ENCODE measurements around the gene TRH. TPM values are rescaled to one million over a fixed set of nuclear protein-coding genes. Genes with fewer than 3 reads are reported as not detected.

The TRH gene
- total RNA-seq, 2 experiments from 2014 or later, result not detected

DNA sequence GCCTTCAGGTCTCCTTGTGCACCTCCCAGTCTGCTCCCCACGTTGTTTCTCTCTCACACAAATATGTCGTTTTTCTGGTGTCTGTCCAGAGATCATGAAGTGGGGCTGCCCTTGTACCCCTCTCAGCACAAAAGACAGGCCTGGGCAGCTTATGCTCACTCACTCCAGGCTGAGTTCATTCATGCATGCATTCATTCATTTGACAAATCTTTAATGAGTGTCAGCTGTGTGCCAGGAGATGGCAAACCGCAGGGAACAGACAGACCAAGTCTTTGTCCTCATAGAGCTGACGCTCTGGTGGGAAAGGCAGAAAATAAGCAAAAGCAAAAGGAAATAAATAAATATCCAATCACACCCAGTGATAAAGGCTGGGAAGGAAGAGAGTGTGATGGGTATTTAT is 7.6 kb upstream of the TRH start:
- no peak for ATAC-seq
- intact Hi-C loops (cut with DNase I, micrococcal nuclease), result no loop called here
- ChIA-PET CTCF (no interaction called here), POLR2A (no interaction called here)
- Mint-ChIP-seq H3K4me3 (no peak overlapping the region), H3K36me3 (ENCODE audit: low read depth) (no peaks in the 10 kb centered on the region), H3K27me3 (peaks cover 9% of the 10 kb centered on the region), H3K27ac (no peak overlapping the region), H3K9me3 (ENCODE audit: low read depth) (no peaks in the 10 kb centered on the region), H3K4me1 (no peaks in the 10 kb centered on the region)
- DNase-seq, result no peak

DNA sequence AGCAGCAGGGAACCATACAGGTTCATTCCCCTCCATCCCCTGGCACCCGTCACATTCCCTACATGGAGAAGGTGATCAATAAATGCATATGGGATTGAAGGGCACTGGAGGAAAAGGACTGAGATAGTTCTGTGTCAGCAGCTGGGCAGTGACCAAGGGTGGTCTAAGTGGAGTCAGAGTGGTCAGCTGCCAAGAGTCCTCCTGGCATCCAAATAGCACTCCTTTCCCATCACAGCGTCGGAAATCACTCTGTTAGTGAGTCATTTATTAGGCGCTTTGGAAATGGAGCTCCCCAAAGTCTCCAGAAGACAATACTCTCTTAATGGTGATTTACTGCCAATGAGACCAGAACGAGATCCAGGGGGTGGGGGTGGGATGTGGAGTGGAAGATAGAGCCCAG is 6.8 kb upstream of the TRH start:
- Mint-ChIP-seq H3K9me3 (ENCODE audit: low read depth) (no peaks in the 10 kb centered on the region), H3K27me3 (peaks cover 15% of the 10 kb centered on the region), H3K27ac (no peak overlapping the region), H3K4me3 (no peak overlapping the region), H3K4me1 (no peaks in the 10 kb centered on the region), H3K36me3 (ENCODE audit: low read depth) (no peaks in the 10 kb centered on the region)
- intact Hi-C loops (cut with DNase I, micrococcal nuclease), result no loop called here
- DNase-seq (no peak), ATAC-seq (no peak)
- ChIA-PET POLR2A (no interaction called here), CTCF (interaction anchor here (0.7 kb wide), 1 partner anchor 72 kb away, joined by 3 read pairs; no protein-coding TSS in a partner anchor)

DNA sequence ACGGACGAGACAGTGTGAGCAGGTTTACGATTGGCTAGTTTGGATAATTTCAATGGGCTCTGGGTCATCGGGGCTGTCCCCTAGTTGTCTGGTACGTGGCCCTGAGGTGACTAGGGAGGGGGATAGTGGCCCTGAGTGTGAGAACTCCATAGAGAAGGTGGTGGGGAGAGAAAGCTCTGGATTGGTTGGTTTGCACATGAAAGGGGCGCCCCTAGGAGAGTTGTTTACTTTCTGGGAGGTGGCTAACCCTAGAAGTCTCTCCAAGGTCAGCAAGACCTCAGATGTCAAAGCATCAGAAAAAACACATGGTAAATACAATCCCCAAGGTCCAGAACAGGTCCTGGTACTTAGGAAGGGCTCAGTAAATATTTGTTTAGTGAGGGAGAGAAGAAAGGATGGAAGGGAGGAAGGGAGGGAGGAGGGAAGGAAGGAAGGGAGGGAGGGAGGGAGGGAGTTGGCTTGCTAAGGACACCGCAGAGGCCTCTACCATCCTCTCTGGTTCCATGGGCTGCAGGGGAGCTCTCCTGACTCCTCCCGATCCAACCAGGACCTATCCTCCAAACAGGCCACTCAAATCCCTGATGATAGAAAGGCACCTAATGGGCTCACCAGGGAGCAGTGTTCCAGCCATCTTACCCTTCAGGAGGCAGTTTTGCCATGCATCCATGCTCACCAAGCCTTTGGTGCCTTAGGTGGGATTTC is 3.0 kb upstream of the TRH start:
- CTCF ChIA-PET, result interaction anchor here (0.7 kb wide), 1 partner anchor 120 kb away, joined by 4 read pairs; no protein-coding TSS in a partner anchor
- no peak for DNase-seq
- no peak overlapping the region for H3K27ac Mint-ChIP-seq

DNA sequence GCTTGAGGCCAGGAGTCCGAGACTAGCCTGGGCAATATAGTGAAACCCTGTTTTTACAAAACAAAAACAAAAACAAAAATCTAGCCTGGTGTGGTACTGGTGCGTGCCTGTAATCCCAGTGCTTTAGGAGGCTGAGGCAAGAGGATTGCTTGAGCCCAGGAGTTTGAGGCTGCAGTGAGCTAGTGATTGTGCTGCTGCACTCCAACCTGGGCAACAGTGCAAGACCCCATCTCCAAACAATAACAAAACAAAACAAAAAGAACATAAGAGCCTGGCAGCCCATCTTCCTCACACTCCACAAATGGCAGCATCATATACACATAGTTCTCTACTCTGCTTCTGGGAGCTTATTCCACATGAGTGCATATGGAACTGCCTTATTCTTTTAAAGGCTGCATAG is 2.2 kb upstream of the TRH start:
- POLR2A ChIA-PET, result no interaction called here
- DNase-seq (no peak), ATAC-seq (no peak)
- intact Hi-C loops (cut with DNase I, micrococcal nuclease), result no loop called here
- no peak overlapping the region for H3K27ac Mint-ChIP-seq
- peaks cover 40% of the 10 kb centered on the region for H3K27me3 Mint-ChIP-seq
- H3K4me3 Mint-ChIP-seq, result no peak overlapping the region
- CTCF ChIA-PET, result interaction anchor here (0.7 kb wide), 1 partner anchor 119 kb away, joined by 4 read pairs; no protein-coding TSS in a partner anchor
- no peaks in the 10 kb centered on the region for H3K36me3 Mint-ChIP-seq (ENCODE audit: low read depth)
- no peaks in the 10 kb centered on the region for H3K9me3 Mint-ChIP-seq (ENCODE audit: low read depth)
- H3K4me1 Mint-ChIP-seq, result peaks cover 8% of the 10 kb centered on the region

More for the DNA sequence above, 3.0 kb upstream of the TRH start:
- no peak for ATAC-seq
- H3K9me3 Mint-ChIP-seq (ENCODE audit: low read depth), result no peaks in the 10 kb centered on the region
- H3K27me3 Mint-ChIP-seq, result peaks cover 37% of the 10 kb centered on the region
- no peak overlapping the region for H3K4me3 Mint-ChIP-seq
- peaks cover 8% of the 10 kb centered on the region for H3K4me1 Mint-ChIP-seq
- POLR2A ChIA-PET, result no interaction called here
- H3K36me3 Mint-ChIP-seq (ENCODE audit: low read depth), result no peaks in the 10 kb centered on the region
- intact Hi-C loops (cut with DNase I, micrococcal nuclease), result no loop called here

DNA sequence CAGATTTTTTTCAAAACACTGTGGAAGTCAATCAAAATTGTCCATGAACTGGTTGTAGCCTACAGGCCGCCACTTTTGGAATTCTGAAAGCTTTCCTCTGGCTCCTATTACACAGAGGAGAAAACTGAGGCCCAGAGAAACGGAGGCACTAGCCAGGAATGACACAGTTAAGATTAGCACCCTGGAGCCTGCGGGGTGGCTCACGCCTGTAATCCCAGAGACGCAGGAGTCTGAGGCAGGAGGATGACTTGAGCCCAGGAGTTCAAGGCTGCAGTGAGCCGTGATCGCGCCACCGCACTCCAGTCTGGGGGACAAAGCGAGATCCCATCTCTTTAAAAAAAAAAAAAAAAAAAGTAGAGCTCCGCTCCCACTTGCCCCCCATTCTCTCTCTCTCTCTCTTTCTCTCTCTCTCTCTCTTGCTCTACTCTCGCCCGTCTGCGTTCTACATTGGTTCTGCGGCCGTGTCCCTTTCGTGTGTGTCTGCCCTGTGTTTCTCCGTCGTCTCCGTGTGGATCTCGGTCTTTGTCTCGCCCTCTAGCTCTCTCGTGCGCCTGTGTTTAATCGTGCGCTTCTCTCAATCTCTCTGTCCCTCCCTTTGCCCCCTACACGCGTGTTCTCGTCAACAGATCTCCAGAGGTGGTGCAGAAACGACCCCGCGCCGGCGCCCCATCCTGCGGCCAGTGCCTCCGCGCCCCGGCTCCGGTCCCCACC is 512 bp upstream of the TRH start:
- CTCF ChIA-PET, result interaction anchor here (0.8 kb wide), 1 partner anchor 12 kb away, joined by 3 read pairs; no protein-coding TSS in a partner anchor
- ATAC-seq (no peak), DNase-seq (no peak)
- Mint-ChIP-seq H3K4me3 (peak overlapping the region; percentile 24), H3K4me1 (peaks cover 8% of the 10 kb centered on the region), H3K27me3 (peaks cover 45% of the 10 kb centered on the region), H3K9me3 (ENCODE audit: low read depth) (no peaks in the 10 kb centered on the region), H3K36me3 (ENCODE audit: low read depth) (no peaks in the 10 kb centered on the region), H3K27ac (no peak overlapping the region)
- POLR2A ChIA-PET, result interaction anchor here (0.6 kb wide), 1 partner anchor 248 kb away, joined by 3 read pairs; no protein-coding TSS in a partner anchor
- intact Hi-C loops (cut with DNase I, micrococcal nuclease), result no loop called here

DNA sequence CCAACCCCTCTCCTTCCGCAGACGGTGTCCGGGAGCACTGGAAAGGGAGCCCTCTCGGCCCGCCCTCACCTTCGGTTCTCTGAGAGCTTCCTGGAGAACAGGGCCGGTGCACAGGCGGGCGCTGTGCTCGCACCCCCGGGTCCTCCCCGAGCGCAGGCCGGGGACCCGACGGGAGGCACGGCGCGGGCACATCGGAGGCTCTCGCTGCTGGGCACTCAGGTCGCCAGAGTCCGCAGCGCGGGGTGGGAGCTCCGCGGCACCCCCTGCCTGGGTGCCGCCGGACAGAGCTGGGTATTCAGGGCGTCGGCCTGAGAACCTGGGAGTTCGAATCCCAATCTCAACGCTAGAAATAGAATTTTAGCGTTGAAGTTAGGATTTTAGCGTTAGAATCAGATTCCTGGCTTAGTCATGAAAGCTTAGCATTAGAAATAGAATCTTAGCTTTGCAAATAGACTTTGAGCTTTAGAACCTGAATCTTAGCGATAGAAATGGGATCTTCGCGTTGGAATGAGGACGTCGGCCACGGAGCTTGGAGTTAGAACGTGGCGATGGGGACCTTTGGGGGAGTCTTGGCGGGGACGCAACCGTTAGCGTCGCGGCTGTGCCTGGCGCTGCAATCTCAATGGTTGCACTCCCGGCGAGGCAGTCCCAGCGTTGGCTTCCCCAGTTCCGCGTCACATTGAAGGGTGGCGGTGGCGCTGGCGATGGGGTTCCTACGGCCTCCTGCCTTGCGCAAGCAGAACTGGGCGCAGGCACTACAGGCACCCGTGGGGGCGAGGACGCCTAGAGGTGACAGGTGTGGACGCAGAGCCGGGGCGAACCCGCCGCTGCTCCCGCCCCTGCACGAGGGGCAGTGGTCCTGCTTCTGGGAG is 549 bp downstream of the TRH start:
- POLR2A ChIA-PET, result interaction anchor here (0.6 kb wide), 1 partner anchor 249 kb away, joined by 3 read pairs; no protein-coding TSS in a partner anchor
- H3K4me1 Mint-ChIP-seq, result peaks cover 8% of the 10 kb centered on the region
- H3K27me3 Mint-ChIP-seq, result peaks cover 42% of the 10 kb centered on the region
- peak overlapping the region; percentile 45 for H3K4me3 Mint-ChIP-seq
- peak; percentile 45 for DNase-seq
- no peak overlapping the region for H3K27ac Mint-ChIP-seq
- H3K36me3 Mint-ChIP-seq (ENCODE audit: low read depth), result no peaks in the 10 kb centered on the region
- CTCF ChIA-PET, result interaction anchor here (0.8 kb wide), 1 partner anchor 18 kb away, joined by 3 read pairs; no protein-coding TSS in a partner anchor
- H3K9me3 Mint-ChIP-seq (ENCODE audit: low read depth), result no peaks in the 10 kb centered on the region
- intact Hi-C loops (cut with DNase I, micrococcal nuclease), result no loop called here
- peak; percentile 57 for ATAC-seq

GRCh38 chr3:129975705-129976048 is 1.2 kb downstream of the TRH start:
- no peaks in the 10 kb centered on the region for H3K9me3 Mint-ChIP-seq (ENCODE audit: low read depth)
- ATAC-seq (no peak), DNase-seq (no peak)
- intact Hi-C loops (cut with DNase I, micrococcal nuclease), result no loop called here
- H3K4me3 Mint-ChIP-seq, result no peak overlapping the region
- ChIA-PET CTCF (interaction anchor here (0.8 kb wide), 1 partner anchor 17 kb away, joined by 3 read pairs; no protein-coding TSS in a partner anchor), POLR2A (no interaction called here)
- H3K36me3 Mint-ChIP-seq (ENCODE audit: low read depth), result no peaks in the 10 kb centered on the region
- no peak overlapping the region for H3K27ac Mint-ChIP-seq
- peaks cover 8% of the 10 kb centered on the region for H3K4me1 Mint-ChIP-seq
- peaks cover 42% of the 10 kb centered on the region for H3K27me3 Mint-ChIP-seq

DNA sequence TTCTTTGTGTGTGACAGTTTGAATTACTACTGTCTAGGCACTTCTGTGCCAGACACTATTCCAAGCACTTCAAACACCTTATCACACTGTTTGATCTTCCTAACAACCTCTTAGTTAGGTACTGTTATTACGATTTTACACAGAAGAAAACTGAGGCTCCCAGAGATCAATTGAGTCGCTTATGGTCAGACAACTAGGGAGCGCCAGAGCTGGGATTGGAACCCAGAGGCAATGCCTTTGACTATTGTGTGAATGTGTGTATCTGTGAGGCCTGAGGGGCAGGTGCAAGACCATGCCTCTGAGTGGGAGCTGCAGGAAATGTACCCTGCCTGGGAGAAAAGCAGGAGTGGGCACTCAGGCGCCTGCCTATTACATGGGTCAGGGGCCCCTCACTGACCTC is 1.8 kb downstream of the TRH start:
- H3K4me3 Mint-ChIP-seq, result no peak overlapping the region
- no peaks in the 10 kb centered on the region for H3K9me3 Mint-ChIP-seq (ENCODE audit: low read depth)
- H3K36me3 Mint-ChIP-seq (ENCODE audit: low read depth), result no peaks in the 10 kb centered on the region
- ChIA-PET CTCF (no interaction called here), POLR2A (no interaction called here)
- H3K27me3 Mint-ChIP-seq, result peaks cover 39% of the 10 kb centered on the region
- no peak for ATAC-seq
- DNase-seq, result no peak
- intact Hi-C loops (cut with DNase I, micrococcal nuclease), result no loop called here
- peaks cover 8% of the 10 kb centered on the region for H3K4me1 Mint-ChIP-seq
- no peak overlapping the region for H3K27ac Mint-ChIP-seq

GRCh38 chr3:129978123-129978522 is 3.6 kb downstream of the TRH start:
- Mint-ChIP-seq H3K9me3 (ENCODE audit: low read depth) (no peaks in the 10 kb centered on the region), H3K4me1 (peaks cover 8% of the 10 kb centered on the region), H3K27ac (no peak overlapping the region), H3K27me3 (peaks cover 30% of the 10 kb centered on the region), H3K4me3 (no peak overlapping the region), H3K36me3 (ENCODE audit: low read depth) (no peaks in the 10 kb centered on the region)
- DNase-seq, result no peak
- ATAC-seq, result no peak
- intact Hi-C loops (cut with DNase I, micrococcal nuclease), result no loop called here
- ChIA-PET CTCF (interaction anchor here (0.5 to 0.6 kb wide), 2 partner anchors 129 to 334 kb away, joined by 3 to 4 read pairs; no protein-coding TSS in a partner anchor), POLR2A (no interaction called here)

- intact Hi-C loops (cut with DNase I, micrococcal nuclease), result no loop called here
Observed at GRCh38 chr3:129979905-129980304, 5.4 kb downstream of the TRH start.

GRCh38 chr3:129983561-129983960 is 9.0 kb downstream of the TRH start:
- no peaks in the 10 kb centered on the region for H3K4me1 Mint-ChIP-seq
- no peaks in the 10 kb centered on the region for H3K36me3 Mint-ChIP-seq (ENCODE audit: low read depth)
- H3K27ac Mint-ChIP-seq, result no peak overlapping the region
- no peaks in the 10 kb centered on the region for H3K9me3 Mint-ChIP-seq (ENCODE audit: low read depth)
- ATAC-seq (no peak), DNase-seq (no peak)
- intact Hi-C loops (cut with DNase I, micrococcal nuclease), result no loop called here
- no peaks in the 10 kb centered on the region for H3K27me3 Mint-ChIP-seq
- ChIA-PET CTCF (interaction anchor here (1.4 kb wide), 1 partner anchor 23 kb away, joined by 3 read pairs; no protein-coding TSS in a partner anchor), POLR2A (no interaction called here)
- H3K4me3 Mint-ChIP-seq, result no peak overlapping the region

More at GRCh38 chr3:129979905-129980304, 5.4 kb downstream of the TRH start:
- DNase-seq (no peak), ATAC-seq (peak; percentile 55)
- Mint-ChIP-seq H3K9me3 (ENCODE audit: low read depth) (no peaks in the 10 kb centered on the region), H3K27ac (no peak overlapping the region), H3K36me3 (ENCODE audit: low read depth) (no peaks in the 10 kb centered on the region), H3K27me3 (peaks cover 22% of the 10 kb centered on the region), H3K4me3 (no peak overlapping the region), H3K4me1 (peaks cover 6% of the 10 kb centered on the region)
- ChIA-PET POLR2A (no interaction called here), CTCF (no interaction called here)

Data from activated CD4-positive, alpha-beta T cell treated with anti-CD3 and anti-CD28 coated beads for 36 hours (primary cell).